Gastrocnemius medialis (tissue), 4 donors: ENCODE data around the gene GMNC.

Experiments used
- POLR2A ChIP-seq, 2 donors: fragments of 450-650 bp; IDR thresholded peaks; one replicate each; pipeline ENCODE4 v1.6.1; 2017; ENCODE audit warnings: antibody characterized with exemption in 2 of 2, mild to moderate bottlenecking in 2 of 2, moderate library complexity in 2 of 2
- TF ChIP-seq, protein P1 (sequence below), 5 experiments: fragments of 450-650 bp in 3 of 5; fragments of 200-600 bp in 2 of 5; sonication (generic) in 2 of 5; IDR thresholded peaks in 4 of 5; conservative IDR thresholded peaks in 1 of 5; 1 replicate in 4 of 5; 2 replicates in 1 of 5; pipeline ENCODE4 v1.5.1; 2016 to 2019; ENCODE audit warnings: antibody characterized with exemption in 5 of 5, mild to moderate bottlenecking in 3 of 5, moderate library complexity in 3 of 5

DNA sequence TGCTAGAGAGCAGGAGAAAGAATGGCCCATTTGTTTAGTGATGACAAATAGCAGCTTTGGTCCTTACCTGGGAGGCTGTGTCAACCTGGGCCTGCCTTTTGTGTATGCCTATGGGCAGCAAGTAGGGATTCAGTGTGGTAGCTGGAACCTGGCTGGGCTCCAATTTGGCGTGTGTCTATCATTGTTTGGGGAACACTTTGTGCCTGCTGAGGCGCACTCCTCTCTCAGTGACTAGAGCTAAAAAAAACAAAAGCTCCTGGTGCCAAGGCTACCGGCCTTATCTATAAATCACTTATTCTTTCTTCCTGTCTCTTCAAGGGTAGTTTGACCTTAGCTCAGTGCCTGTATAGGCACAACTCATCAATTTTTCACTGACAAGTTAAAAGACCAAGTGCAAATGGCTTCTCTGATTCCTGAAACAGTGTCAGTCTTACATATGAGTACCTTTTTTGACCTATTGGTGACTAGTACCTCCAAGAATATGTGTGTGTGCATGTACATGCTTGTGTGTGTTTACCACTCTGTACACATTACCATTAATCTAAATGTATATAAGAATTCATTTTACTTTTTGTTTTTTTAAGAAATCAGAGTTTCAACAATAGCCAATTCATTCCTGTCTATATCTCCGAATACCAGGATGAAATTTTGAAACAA, 54.6 kb downstream of the GMNC start:
- TF ChIP-seq POLR2A (IDR thresholded peaks at IDR 0.05), result no peak
- TF ChIP-seq, protein P1, sequence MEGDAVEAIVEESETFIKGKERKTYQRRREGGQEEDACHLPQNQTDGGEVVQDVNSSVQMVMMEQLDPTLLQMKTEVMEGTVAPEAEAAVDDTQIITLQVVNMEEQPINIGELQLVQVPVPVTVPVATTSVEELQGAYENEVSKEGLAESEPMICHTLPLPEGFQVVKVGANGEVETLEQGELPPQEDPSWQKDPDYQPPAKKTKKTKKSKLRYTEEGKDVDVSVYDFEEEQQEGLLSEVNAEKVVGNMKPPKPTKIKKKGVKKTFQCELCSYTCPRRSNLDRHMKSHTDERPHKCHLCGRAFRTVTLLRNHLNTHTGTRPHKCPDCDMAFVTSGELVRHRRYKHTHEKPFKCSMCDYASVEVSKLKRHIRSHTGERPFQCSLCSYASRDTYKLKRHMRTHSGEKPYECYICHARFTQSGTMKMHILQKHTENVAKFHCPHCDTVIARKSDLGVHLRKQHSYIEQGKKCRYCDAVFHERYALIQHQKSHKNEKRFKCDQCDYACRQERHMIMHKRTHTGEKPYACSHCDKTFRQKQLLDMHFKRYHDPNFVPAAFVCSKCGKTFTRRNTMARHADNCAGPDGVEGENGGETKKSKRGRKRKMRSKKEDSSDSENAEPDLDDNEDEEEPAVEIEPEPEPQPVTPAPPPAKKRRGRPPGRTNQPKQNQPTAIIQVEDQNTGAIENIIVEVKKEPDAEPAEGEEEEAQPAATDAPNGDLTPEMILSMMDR (IDR thresholded peaks at IDR 0.05 in 4 of 5, conservative IDR thresholded peaks at IDR 0.05 in 1 of 5), result no peak
